B cell (primary cell): ENCODE data around the gene PSG1.
"Not testable (repeated sequence)": the region's sequence is repeated elsewhere in the genome, so short reads cannot be mapped to it uniquely, and the experiment has no call there.

Experiments
- CTCF ChIP-seq: fragments of 200-600 bp; IDR thresholded peaks from one replicate; pipeline ENCODE4 v1.8.0; 2022; ENCODE audit warnings: antibody characterized with exemption, mild to moderate bottlenecking
- EZH2 ChIP-seq: IDR thresholded peaks from 2 replicates; pipeline ENCODE4 v1.6.1; 2012; ENCODE audit warnings: borderline replicate concordance, low read depth, mild to moderate bottlenecking, moderate library complexity, low read length; ENCODE audit not compliant: insufficient read depth, poor library complexity, severe bottlenecking

- TF ChIP-seq CTCF, EZH2: not testable (repeated sequence)
These were observed 8.4 kb upstream of the PSG1 start for GRCh38 chr19:42887876-42888445.
